Lower leg skin (tissue), 4 donors: ENCODE data around the gene NBDY. TPM values are rescaled to one million over a fixed set of nuclear protein-coding genes. Genes with fewer than 3 reads are reported as not detected.
"Not testable (repeated sequence)": the region's sequence is repeated elsewhere in the genome, so short reads cannot be mapped to it uniquely, and the experiment has no call there.

Source experiments
- DNase-seq, 2 donors: peaks; one replicate each; pipeline ENCODE4 v3.0.0-alpha.2; 2019; ENCODE audit warnings: low spot score in 2 of 2
- H3K4me3 ChIP-seq: fragments of 200-600 bp; sonication (generic); 2 replicates; pipeline ENCODE4 v1.5.1; 2017; ENCODE audit warnings: mild to moderate bottlenecking, low read depth; ENCODE audit not compliant: poor library complexity, severe bottlenecking
- CTCF ChIP-seq, 3 donors: fragments of 450-650 bp; IDR thresholded peaks; one replicate each; pipeline ENCODE4 v1.5.1; 2016; ENCODE audit warnings: antibody characterized with exemption in 3 of 3, mild to moderate bottlenecking in 3 of 3, moderate library complexity in 2 of 3
- POLR2A ChIP-seq, 2 donors: fragments of 450-650 bp; IDR thresholded peaks; one replicate each; pipeline ENCODE4 v1.6.1; 2016 to 2017; ENCODE audit warnings: antibody characterized with exemption in 2 of 2, mild to moderate bottlenecking in 1 of 2, moderate library complexity in 1 of 2
- WGBS, 2 donors: methylation state at CpG; one replicate each; pipeline ENCODE4 v1.1.5; 2018; 5-methylcytosine and 5-hydroxymethylcytosine counted together
- intact Hi-C: fragments of 100-400 bp; cut with DNase I; formaldehyde crosslinking; loops from one replicate; pipeline ENCODE4 v1.15.0; 2023; ENCODE audit warnings: low total_unique reads
- total RNA-seq, 4 donors: library from RNA; depleted of rRNA; stranded (reverse); fragments of >200 nt; gene quantifications; one replicate each; pipeline ENCODE4 v1.1.0, GENCODE V29; 2016

NBDY gene
- total RNA-seq, 4 donors from 2014 or later, result 13.7 to 23.5 (median 16.6) TPM

- DNase-seq, result no peak
- H3K4me3 ChIP-seq, result no peak overlapping the region
- 74 to 89% methylated on average over 7 of the region's 7 CpGs for WGBS, 2 donors
- TF ChIP-seq POLR2A (IDR thresholded peaks at IDR 0.05) (no peak), CTCF (IDR thresholded peaks at IDR 0.05) (no peak)
- intact Hi-C loops, result no loop called here
Measured at GRCh38 chrX:56757327-56757726, 28.3 kb downstream of the NBDY start.

GRCh38 chrX:56758456-56758855 lies 29.4 kb downstream of the NBDY start:
- H3K4me3 ChIP-seq, result no peak overlapping the region
- peak in 1 of 2 donors; percentile 56 for DNase-seq
- intact Hi-C loops, result no loop called here
- TF ChIP-seq CTCF (IDR thresholded peaks at IDR 0.05) (no peak), POLR2A (IDR thresholded peaks at IDR 0.05) (no peak)
- 84 to 100% methylated on average over 2 to 4 of the region's 4 CpGs for WGBS, 2 donors

GRCh38 chrX:56759736-56760409 lies 30.8 kb downstream of the NBDY start:
- intact Hi-C loops, result no loop called here
- 59 to 80% methylated on average over 1 to 6 of the region's 7 CpGs for WGBS, 2 donors
- H3K4me3 ChIP-seq, result no peak overlapping the region

GRCh38 chrX:56760410-56761124 lies 31.5 kb downstream of the NBDY start:
- whole genome bisulfite sequencing, 2 donors, result 78 to 89% methylated on average over 15 of the region's 15 CpGs
- intact Hi-C loops, H3K4me3 ChIP-seq, DNase-seq: not testable (repeated sequence)

More at GRCh38 chrX:56759736-56760409, 30.8 kb downstream of the NBDY start:
- no peak for TF ChIP-seq POLR2A (IDR thresholded peaks at IDR 0.05)
- no peak for TF ChIP-seq CTCF (IDR thresholded peaks at IDR 0.05)
- DNase-seq, result peak in 1 of 2 donors; percentile 71

GRCh38 chrX:56761167-56761566 lies 32.1 kb downstream of the NBDY start:
- 55 to 61% methylated on average over 5 of the region's 5 CpGs for WGBS, 2 donors
- intact Hi-C loops, result no loop called here
- H3K4me3 ChIP-seq, result no peak overlapping the region
- TF ChIP-seq CTCF (IDR thresholded peaks at IDR 0.05), result no peak
- no peak for TF ChIP-seq POLR2A (IDR thresholded peaks at IDR 0.05)
- peak in 1 of 2 donors; percentile 82 for DNase-seq

GRCh38 chrX:56762220-56762619 lies 33.2 kb downstream of the NBDY start:
- DNase-seq, result no peak
- intact Hi-C loops, result no loop called here
- H3K4me3 ChIP-seq, result no peak overlapping the region
- 63 to 83% methylated on average over 3 of the region's 3 CpGs for WGBS, 2 donors
- no peak for TF ChIP-seq POLR2A (IDR thresholded peaks at IDR 0.05)
- no peak for TF ChIP-seq CTCF (IDR thresholded peaks at IDR 0.05)
